GM23248 (cell line): ENCODE data around the gene RALGDS.

Experiments used
- EZH2 ChIP-seq: fragments of 200-600 bp; sonication (generic); IDR thresholded peaks from 2 replicates; pipeline ENCODE4 v1.6.1; 2018; ENCODE audit warnings: antibody characterized with exemption, mild to moderate bottlenecking; ENCODE audit not compliant: insufficient read depth, poor library complexity, severe bottlenecking
- EZH2phosphoT487 ChIP-seq: fragments of 200-600 bp; sonication (generic); IDR thresholded peaks from 2 replicates; pipeline ENCODE4 v1.6.1; 2018; ENCODE audit warnings: antibody characterized with exemption, moderate library complexity, mild to moderate bottlenecking, low read depth; ENCODE audit not compliant: insufficient read depth

DNA sequence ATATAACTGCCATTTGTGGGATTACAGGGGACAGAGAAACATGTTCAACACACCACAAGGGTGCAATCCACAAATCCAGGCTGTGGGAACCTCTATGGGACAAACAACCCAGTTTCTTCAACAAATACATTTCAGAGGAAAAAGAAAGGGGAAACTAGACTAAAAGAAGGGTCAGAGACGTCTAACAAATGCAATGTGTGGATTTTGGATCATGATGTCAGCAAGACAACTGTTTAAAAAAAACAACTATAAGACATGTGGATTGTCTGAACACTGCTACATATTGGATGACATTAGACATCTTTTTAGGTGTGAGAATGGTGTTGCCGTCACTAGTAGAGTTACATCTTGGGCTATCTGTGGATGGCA lies 3.9 kb upstream of the RALGDS start:
- TF ChIP-seq EZH2 (no peak), EZH2phosphoT487 (no peak)
